OCI-LY3 (cell line): Measurements from ENCODE around the gene NGEF.

Experiments used
- EZH2phosphoT487 ChIP-seq: fragments of 200-600 bp; shearing (Covaris generic); IDR thresholded peaks from 2 replicates; pipeline ENCODE4 v1.6.1; 2018; ENCODE audit warnings: antibody characterized with exemption, mixed run types, low read depth
- TF ChIP-seq, protein P1 (sequence below): fragments of 200-600, 300-600 bp; sonication (generic); IDR thresholded peaks from 2 replicates; pipeline ENCODE4 v1.5.1; 2014; ENCODE audit warnings: antibody characterized with exemption, low read length, low read depth

DNA sequence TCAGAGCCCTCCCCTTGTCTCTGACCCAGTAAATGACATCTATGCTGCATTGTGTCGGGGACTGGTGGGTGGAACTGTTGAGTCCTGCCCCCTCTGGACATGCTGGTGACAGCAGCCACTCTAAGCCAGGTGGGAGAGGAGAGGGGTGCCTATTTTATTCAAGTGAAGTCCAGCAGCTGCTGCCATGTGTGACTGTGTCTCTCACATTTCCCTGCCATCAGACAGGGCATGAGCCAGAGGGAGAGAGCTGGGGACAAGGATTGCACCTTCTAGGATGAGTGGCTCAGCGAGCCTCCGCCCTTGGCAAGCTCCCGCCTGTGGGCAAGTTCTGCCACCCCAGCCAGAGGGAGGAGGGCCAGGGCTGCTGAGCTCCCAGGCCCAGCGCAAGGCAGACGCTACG is 13.7 kb downstream of the NGEF start:
- TF ChIP-seq, protein P1, sequence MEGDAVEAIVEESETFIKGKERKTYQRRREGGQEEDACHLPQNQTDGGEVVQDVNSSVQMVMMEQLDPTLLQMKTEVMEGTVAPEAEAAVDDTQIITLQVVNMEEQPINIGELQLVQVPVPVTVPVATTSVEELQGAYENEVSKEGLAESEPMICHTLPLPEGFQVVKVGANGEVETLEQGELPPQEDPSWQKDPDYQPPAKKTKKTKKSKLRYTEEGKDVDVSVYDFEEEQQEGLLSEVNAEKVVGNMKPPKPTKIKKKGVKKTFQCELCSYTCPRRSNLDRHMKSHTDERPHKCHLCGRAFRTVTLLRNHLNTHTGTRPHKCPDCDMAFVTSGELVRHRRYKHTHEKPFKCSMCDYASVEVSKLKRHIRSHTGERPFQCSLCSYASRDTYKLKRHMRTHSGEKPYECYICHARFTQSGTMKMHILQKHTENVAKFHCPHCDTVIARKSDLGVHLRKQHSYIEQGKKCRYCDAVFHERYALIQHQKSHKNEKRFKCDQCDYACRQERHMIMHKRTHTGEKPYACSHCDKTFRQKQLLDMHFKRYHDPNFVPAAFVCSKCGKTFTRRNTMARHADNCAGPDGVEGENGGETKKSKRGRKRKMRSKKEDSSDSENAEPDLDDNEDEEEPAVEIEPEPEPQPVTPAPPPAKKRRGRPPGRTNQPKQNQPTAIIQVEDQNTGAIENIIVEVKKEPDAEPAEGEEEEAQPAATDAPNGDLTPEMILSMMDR, result no peak
- TF ChIP-seq EZH2phosphoT487, result no peak
